ENCODE results near the gene IGFLR1.

Gene IGFLR1

DNA sequence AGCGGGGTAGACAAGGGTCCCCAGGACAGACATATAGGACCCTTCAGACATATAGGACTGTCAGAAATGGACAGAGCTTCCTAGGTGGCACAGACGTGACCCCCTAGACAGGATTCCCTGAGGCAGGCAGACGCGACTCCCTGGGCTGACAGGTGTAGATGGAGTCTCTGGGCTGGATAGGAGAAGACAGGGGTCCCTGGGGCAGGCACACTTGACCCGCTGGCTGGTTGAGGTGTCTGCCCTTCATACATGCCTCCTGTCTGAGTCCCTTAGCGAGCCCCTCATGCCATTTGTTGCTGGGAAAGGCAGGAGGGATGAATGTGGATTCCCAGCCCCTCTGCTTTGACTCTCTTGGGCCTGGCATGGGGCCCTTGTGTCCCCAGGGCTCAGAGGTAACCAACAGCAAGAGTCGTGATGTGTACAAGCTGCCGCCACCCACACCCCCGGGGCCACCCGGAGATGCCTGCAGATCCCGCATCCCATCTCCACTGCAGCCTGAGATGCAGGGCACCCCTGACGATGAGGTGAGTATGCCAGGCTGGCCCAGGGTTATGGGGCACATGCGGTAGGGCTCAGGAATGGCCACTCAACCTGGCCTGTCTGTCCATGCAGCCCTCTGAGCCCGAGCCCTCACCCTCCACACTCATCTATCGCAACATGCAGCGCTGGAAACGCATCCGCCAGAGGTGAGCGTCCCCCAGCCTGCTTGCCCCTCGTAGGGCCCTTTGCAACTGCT lies 11.6 kb upstream of the IGFLR1 start:
- Mint-ChIP-seq H3K4me3 (peak overlapping the region; percentile 40 to 50 (median 44)), H3K4me1 (peaks cover 25% of the 10 kb centered on the region), H3K9me3 (no peaks in the 10 kb centered on the region), H3K27me3 (ENCODE audit: low read depth) (peaks cover 11% of the 10 kb centered on the region), H3K36me3 (ENCODE audit: low read depth) (peaks cover 15% of the 10 kb centered on the region), H3K27ac (peak overlapping the region in 2 of 3 experiments; percentile 55 to 83)
- TF ChIP-seq, protein P1, sequence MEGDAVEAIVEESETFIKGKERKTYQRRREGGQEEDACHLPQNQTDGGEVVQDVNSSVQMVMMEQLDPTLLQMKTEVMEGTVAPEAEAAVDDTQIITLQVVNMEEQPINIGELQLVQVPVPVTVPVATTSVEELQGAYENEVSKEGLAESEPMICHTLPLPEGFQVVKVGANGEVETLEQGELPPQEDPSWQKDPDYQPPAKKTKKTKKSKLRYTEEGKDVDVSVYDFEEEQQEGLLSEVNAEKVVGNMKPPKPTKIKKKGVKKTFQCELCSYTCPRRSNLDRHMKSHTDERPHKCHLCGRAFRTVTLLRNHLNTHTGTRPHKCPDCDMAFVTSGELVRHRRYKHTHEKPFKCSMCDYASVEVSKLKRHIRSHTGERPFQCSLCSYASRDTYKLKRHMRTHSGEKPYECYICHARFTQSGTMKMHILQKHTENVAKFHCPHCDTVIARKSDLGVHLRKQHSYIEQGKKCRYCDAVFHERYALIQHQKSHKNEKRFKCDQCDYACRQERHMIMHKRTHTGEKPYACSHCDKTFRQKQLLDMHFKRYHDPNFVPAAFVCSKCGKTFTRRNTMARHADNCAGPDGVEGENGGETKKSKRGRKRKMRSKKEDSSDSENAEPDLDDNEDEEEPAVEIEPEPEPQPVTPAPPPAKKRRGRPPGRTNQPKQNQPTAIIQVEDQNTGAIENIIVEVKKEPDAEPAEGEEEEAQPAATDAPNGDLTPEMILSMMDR (IDR thresholded peaks at IDR 0.05; ENCODE audit: unreplicated experiment in 3 of 3): no peak

DNA sequence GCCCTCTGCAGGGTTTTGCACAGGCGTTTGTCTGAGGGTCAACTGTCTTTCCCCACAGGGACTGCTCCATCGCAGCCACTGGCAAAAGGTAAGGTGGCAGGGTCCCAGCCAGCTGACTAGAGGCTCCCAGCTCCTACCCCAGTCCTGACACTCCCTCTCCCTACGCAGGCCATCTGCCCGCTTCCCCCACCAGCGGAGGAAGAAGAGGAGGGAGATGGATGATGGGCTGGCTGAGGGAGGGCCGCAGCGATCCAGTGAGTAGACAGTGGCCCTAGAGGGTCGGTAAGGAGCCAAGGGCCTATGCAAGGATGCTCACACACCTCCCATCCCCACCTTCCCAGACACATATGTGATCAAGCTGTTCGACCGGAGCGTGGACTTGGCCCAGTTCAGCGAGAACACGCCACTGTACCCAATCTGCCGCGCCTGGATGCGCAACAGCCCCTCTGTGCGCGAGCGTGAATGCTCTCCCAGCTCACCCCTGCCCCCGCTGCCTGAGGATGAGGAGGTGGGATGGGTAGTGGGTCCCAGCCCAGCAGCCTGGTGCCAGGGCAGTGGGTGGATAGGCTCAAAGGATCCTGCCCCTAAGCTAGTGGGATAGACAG lies 10.6 kb upstream of the IGFLR1 start:
- H3K27ac Mint-ChIP-seq: peak overlapping the region in 1 of 3 experiments; percentile 55
- no peak overlapping the region for H3K4me3 Mint-ChIP-seq
- peaks cover 16% of the 10 kb centered on the region for H3K36me3 Mint-ChIP-seq (ENCODE audit: low read depth)
- TF ChIP-seq, protein P1 (IDR thresholded peaks at IDR 0.05; ENCODE audit: unreplicated experiment in 3 of 3): no peak
- H3K9me3 Mint-ChIP-seq: no peaks in the 10 kb centered on the region
- peaks cover 30% of the 10 kb centered on the region for H3K4me1 Mint-ChIP-seq
- H3K27me3 Mint-ChIP-seq (ENCODE audit: low read depth): peaks cover 11% of the 10 kb centered on the region

DNA sequence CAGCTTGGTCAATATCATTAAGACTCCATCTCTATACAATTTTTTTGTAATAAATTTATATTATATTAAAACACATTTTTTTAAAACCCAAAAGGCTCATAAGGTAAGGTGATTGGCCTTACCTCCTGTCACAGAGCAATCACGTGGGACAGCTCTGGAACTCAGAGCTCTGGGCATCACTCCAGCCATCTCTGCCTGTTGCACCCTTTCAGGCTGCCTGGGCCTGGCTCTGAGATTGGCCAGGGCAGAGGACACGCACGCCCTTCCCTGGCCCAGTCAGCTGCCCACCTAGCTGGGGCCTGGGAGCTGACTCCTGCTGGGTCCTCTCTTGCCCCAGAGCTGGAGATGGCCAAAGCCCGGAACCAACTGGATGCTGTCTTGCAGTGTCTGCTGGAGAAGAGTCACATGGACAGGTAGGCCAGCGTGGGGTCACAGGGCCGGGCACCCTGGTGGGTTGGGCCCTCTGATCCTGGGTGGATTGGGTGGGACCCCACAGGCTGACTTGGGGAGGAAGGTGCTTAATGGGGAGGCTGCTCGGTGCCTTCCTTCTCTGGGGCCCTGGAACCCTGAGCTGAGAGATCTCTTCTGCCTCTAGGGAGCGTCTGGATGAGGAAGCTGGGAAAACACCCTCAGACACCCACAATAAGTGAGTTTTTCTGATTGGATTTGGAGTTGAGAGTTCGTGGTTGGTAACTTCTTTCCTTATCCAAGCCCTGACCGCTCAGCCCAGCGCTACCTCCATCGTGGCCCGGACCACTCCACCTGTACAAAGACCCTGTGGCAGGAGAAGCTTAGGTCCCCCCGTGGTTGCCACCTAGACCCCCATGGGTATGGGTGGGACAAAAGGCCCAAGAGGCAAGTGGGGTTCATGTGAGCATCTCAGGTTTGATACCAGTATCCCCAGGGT lies 9.8 kb upstream of the IGFLR1 start:
- Mint-ChIP-seq H3K27ac (no peak overlapping the region), H3K4me3 (peak overlapping the region in 1 of 3 experiments; percentile 34), H3K4me1 (peaks cover 26% of the 10 kb centered on the region), H3K36me3 (ENCODE audit: low read depth) (peaks cover 15% of the 10 kb centered on the region), H3K9me3 (no peaks in the 10 kb centered on the region), H3K27me3 (ENCODE audit: low read depth) (peaks cover 11% of the 10 kb centered on the region)
- TF ChIP-seq, protein P1 (IDR thresholded peaks at IDR 0.05; ENCODE audit: unreplicated experiment in 3 of 3): no peak

DNA sequence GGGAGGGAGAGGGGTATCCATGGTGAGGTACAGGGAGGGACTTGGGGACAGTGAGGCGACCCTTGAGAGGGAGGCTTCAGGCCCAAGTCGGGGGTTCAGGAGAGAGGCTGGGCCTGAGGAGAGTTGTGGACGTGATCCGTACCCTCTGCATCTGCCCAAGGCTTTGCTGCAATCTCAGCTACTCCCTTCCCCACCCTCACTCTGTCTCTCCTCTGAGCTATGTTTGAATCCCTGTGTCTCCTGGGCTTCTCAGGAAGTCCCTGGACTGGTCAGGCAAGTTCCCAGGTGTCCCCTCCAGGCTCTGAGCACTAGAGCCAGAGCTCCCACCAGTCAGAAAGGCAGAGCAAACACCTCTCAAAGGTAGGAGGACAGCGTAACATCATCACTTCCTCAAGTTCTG lies 7.9 kb upstream of the IGFLR1 start:
- Mint-ChIP-seq H3K27ac (no peak overlapping the region), H3K4me3 (peak overlapping the region; percentile 71 to 79 (median 72)), H3K27me3 (ENCODE audit: low read depth) (peaks cover 6% of the 10 kb centered on the region), H3K36me3 (ENCODE audit: low read depth) (peaks cover 13% of the 10 kb centered on the region), H3K4me1 (peaks cover 28% of the 10 kb centered on the region), H3K9me3 (no peaks in the 10 kb centered on the region)
- TF ChIP-seq, protein P1 (IDR thresholded peaks at IDR 0.05; ENCODE audit: unreplicated experiment in 3 of 3): no peak

DNA sequence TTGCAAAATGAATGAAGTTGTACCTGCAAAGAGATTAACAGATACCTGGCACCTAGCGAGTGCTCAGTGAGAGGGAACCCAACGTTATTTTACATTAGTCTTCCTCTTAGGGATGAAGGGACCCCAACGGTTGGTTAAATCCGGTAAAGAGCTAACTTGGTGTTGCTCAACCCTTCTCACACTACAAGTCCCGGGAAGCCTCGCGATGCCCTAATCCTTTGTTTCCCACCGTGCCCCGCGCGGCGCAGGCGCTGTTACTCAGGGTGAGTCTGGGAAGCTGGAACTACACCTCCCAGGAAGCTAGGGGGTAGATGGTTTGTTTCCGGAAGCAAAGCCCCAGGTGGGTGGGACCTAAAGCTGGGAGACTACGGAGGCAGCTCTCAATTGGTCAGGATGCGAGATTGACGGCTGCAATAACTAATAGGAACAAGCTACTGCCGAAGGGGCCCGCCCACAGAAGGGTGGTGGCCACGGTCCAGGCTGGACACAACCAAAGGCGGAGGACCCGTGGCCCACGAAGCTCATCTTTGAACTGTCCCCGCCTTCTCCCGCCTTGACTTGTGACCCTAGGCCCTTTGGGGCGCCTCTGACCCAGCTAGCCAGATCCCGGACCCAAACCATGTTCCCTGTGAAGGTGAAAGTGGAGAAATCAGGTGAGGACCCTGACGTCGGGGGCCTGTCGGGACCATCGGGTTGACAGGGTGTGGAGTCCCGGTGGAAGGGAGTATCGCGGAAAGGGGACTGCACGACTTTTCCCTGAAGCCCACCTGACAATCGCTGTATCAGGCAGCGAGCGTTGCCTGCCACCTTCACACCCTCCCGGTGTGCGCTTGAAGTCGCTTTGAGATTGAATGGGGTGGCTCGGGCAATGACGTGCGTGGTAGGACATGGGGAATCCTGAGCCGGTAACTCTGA lies 6.1 kb upstream of the IGFLR1 start, which contains the start of gene LIN37:
Gene LIN37, plus strand, starts transcription at position 471 of the 915 bp plus-strand sequence. Its CDS starts 149 bp downstream, at position 620.
- H3K4me1 Mint-ChIP-seq: peaks cover 28% of the 10 kb centered on the region
- peak within 1 kb of the TSS; percentile 92 to 96 (median 95) for H3K4me3 Mint-ChIP-seq
- no peaks in the 10 kb centered on the region for H3K9me3 Mint-ChIP-seq
- peak within 1 kb of the TSS; percentile 60 to 92 (median 73) for H3K27ac Mint-ChIP-seq
- no peaks in the 10 kb centered on the region for H3K27me3 Mint-ChIP-seq (ENCODE audit: low read depth)
- TF ChIP-seq, protein P1 (IDR thresholded peaks at IDR 0.05; ENCODE audit: unreplicated experiment in 3 of 3): no peak
- peaks cover 3% of the 10 kb centered on the region for H3K36me3 Mint-ChIP-seq (ENCODE audit: low read depth)

Data from nephron (organoid).